ENCODE measurements around the gene PSMG2. TPM values are rescaled to one million over a fixed set of nuclear protein-coding genes. Genes with fewer than 3 reads are reported as not detected.

The PSMG2 gene
- total RNA-seq, 2 donors from 2014 or later: 65.5 to 70.2 TPM

- Mint-ChIP-seq H3K27ac (no peak overlapping the region), H3K27me3 (ENCODE audit: insufficient read depth) (peaks cover 12% of the 10 kb centered on the region)
- TF ChIP-seq CTCF (conservative IDR thresholded peaks at IDR 0.05): peak; percentile 20
Measured at GRCh38 chr18:12658426-12659138, 44.3 kb upstream of the PSMG2 start.

DNA sequence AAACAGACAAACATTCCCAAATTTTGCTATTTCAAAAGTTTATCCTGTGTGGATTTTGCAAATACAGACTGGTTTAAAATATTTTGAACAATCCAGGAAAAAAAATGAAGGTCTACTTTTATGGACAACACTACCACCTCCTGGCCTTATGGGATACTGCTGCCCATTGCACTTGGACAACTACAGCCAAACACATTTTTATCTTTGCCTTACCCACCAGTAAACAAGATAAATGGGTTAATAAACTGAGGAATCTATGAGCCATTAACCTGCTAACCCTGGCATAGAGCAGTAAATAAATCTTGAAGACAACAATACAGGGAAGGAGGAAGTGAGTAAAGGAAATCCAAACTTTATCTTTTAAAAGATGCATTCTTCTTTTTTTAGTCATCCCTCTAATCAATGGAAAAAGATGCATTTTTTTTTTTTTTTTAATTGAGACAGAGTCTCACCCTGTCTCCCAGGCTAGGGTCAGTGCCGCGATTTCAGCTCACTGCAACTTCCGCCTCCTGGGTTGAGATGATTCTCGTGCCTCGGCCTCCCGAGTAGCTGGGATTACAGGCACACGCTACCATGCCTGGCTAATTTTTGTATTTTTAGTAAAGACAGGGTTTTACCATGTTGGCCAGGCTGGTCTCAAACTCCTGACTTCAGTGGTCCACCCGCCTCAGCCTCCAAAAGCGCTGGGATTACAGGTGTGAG lies 42.8 kb upstream of the PSMG2 start:
- peak; percentile 95 for TF ChIP-seq CTCF (conservative IDR thresholded peaks at IDR 0.05)
- H3K27me3 Mint-ChIP-seq (ENCODE audit: insufficient read depth): peaks cover 12% of the 10 kb centered on the region
- Histone ChIP-seq H3K36me3 (ENCODE audit: control insufficient read depth, insufficient read depth, low read length) (no peaks in the 10 kb centered on the region), H3K9ac (ENCODE audit: extremely low read depth, low read length, poor library complexity, severe bottlenecking) (no peak overlapping the region), H3K27me3 (ENCODE audit: control insufficient read depth, insufficient read depth, low read length, poor library complexity, severe bottlenecking) (peaks cover 18% of the 10 kb centered on the region), H3K9me3 (ENCODE audit: control insufficient read depth, low read length) (no peaks in the 10 kb centered on the region), H3K4me1 (ENCODE audit: control insufficient read depth, insufficient read depth, low read length) (no peaks in the 10 kb centered on the region), H3K27ac (ENCODE audit: low read depth, low read length) (no peak overlapping the region), H3K4me3 (ENCODE audit: low read length) (no peak overlapping the region)
- no peak overlapping the region for H3K4me3 Mint-ChIP-seq
- no peaks in the 10 kb centered on the region for H3K9me3 Mint-ChIP-seq
- peak; percentile 71 for DNase-seq
- WGBS, 2 experiments (ENCODE audit: insufficient coverage in 1 of 2, insufficient read length in 1 of 2): 86 to 88% methylated on average over 8 to 9 of the region's 9 CpGs
- H3K27ac Mint-ChIP-seq: no peak overlapping the region
- peaks cover 4% of the 10 kb centered on the region for H3K36me3 Mint-ChIP-seq (ENCODE audit: low read depth)
- peaks cover 11% of the 10 kb centered on the region for H3K4me1 Mint-ChIP-seq

More at GRCh38 chr18:12658426-12659138, 44.3 kb upstream of the PSMG2 start:
- peak overlapping the region; percentile 63 for H3K4me3 Mint-ChIP-seq
- H3K9me3 Mint-ChIP-seq: no peaks in the 10 kb centered on the region
- Histone ChIP-seq H3K9me3 (ENCODE audit: control insufficient read depth, low read length) (no peaks in the 10 kb centered on the region), H3K9ac (ENCODE audit: extremely low read depth, low read length, poor library complexity, severe bottlenecking) (no peak overlapping the region), H3K36me3 (ENCODE audit: control insufficient read depth, insufficient read depth, low read length) (no peaks in the 10 kb centered on the region), H3K4me1 (ENCODE audit: control insufficient read depth, insufficient read depth, low read length) (no peaks in the 10 kb centered on the region), H3K4me3 (ENCODE audit: low read length) (peak overlapping the region; percentile 80), H3K27me3 (ENCODE audit: control insufficient read depth, insufficient read depth, low read length, poor library complexity, severe bottlenecking) (peaks cover 18% of the 10 kb centered on the region), H3K27ac (ENCODE audit: low read depth, low read length) (no peak overlapping the region)
- peak; percentile 83 for DNase-seq
- 11 to 13% methylated on average over 34 to 42 of the region's 42 CpGs for WGBS, 2 experiments (ENCODE audit: insufficient coverage in 1 of 2, insufficient read length in 1 of 2)
- peaks cover 1% of the 10 kb centered on the region for H3K36me3 Mint-ChIP-seq (ENCODE audit: low read depth)
- H3K4me1 Mint-ChIP-seq: peaks cover 11% of the 10 kb centered on the region

DNA sequence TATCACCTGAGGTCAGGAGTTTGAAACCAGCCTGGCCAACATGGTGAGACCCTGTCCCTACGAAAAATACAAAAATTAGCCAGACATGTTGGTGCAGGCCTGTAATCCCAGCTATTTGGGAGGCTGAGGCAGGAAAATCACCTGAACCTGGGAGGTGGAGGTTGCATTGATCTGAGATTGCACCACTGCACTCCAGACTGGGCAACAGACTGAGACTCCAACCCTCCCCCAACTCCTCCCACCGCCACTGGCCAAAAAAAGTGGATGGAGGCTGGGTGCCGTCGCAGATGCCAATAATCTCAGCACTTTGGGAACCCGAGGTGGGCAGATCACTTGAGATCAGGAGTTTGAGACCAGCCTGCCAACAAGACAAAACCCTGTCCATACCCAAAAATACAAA lies 34.8 kb upstream of the PSMG2 start:
- Mint-ChIP-seq H3K9me3 (no peaks in the 10 kb centered on the region), H3K27ac (no peak overlapping the region), H3K4me1 (no peaks in the 10 kb centered on the region), H3K4me3 (no peak overlapping the region), H3K27me3 (ENCODE audit: insufficient read depth) (no peaks in the 10 kb centered on the region), H3K36me3 (ENCODE audit: low read depth) (peaks cover 16% of the 10 kb centered on the region)
- whole genome bisulfite sequencing, 2 experiments (ENCODE audit: insufficient coverage in 1 of 2, insufficient read length in 1 of 2): 92 to 94% methylated on average over 2 to 5 of the region's 5 CpGs
- Histone ChIP-seq H3K27ac (ENCODE audit: low read depth, low read length) (no peak overlapping the region), H3K4me1 (ENCODE audit: control insufficient read depth, insufficient read depth, low read length) (no peaks in the 10 kb centered on the region), H3K27me3 (ENCODE audit: control insufficient read depth, insufficient read depth, low read length, poor library complexity, severe bottlenecking) (no peaks in the 10 kb centered on the region), H3K9me3 (ENCODE audit: control insufficient read depth, low read length) (no peaks in the 10 kb centered on the region), H3K36me3 (ENCODE audit: control insufficient read depth, insufficient read depth, low read length) (peaks cover 13% of the 10 kb centered on the region), H3K4me3 (ENCODE audit: low read length) (no peak overlapping the region), H3K9ac (ENCODE audit: extremely low read depth, low read length, poor library complexity, severe bottlenecking) (no peak overlapping the region)
- no peak for TF ChIP-seq CTCF (conservative IDR thresholded peaks at IDR 0.05)
- DNase-seq: no peak
